Adrenal gland (tissue), 5 donors: Measurements from ENCODE around the gene PRKG1.

ENCODE experiments used
- CTCF ChIP-seq, 6 experiments: fragments of 450-650 bp in 4 of 6; fragments of 200-600 bp in 2 of 6; sonication (generic) in 1 of 6; IDR thresholded peaks; 1 replicate in 5 of 6; 2 replicates in 1 of 6; pipeline versions ENCODE4 v1.5.1 to v1.8.0; 2016 to 2021; ENCODE audit warnings: antibody characterized with exemption in 6 of 6, mild to moderate bottlenecking in 2 of 6, moderate library complexity in 1 of 6
- POLR2A ChIP-seq, 2 donors: fragments of 450-650 bp; IDR thresholded peaks; one replicate each; pipeline ENCODE4 v1.6.1; 2017; ENCODE audit warnings: antibody characterized with exemption in 2 of 2, mild to moderate bottlenecking in 2 of 2, moderate library complexity in 1 of 2
- donor health status: DM: no; HTN: no; CAD: no.

- TF ChIP-seq CTCF (IDR thresholded peaks at IDR 0.05) (no peak), POLR2A (IDR thresholded peaks at IDR 0.05) (no peak)
Observed at GRCh38 chr10:51242393-51242792, 168.1 kb downstream of the PRKG1 start.
